GM19239 (cell line): ENCODE measurements around the gene LMAN1.
A peak's percentile ranks its signal among the peaks of the same experiment; 100 is the strongest.

Experiments used
- DNase-seq: peaks from one replicate; pipeline ENCODE4 v3.0.0; 2011; ENCODE audit warnings: low spot score; ENCODE audit not compliant: insufficient read length
- FAIRE-seq: peaks from 2 replicates; lab custom pipeline; 2011; peaks lifted over from hg19 to GRCh38; lab: Jason Lieb, UNC

The LMAN1 gene

GRCh38 chr18:59308248-59308937 lies 50.7 kb downstream of the LMAN1 start:
- no peak for FAIRE-seq
- DNase-seq, result peak; percentile 66

- DNase-seq (no peak), FAIRE-seq (no peak)
These were observed 52.4 kb downstream of the LMAN1 start for GRCh38 chr18:59306640-59307039.

- FAIRE-seq (no peak), DNase-seq (no peak)
These were observed 53.8 kb downstream of the LMAN1 start for GRCh38 chr18:59305295-59305694.

- FAIRE-seq, result no peak
- no peak for DNase-seq
These were observed 55.3 kb downstream of the LMAN1 start for GRCh38 chr18:59303656-59304195.

GRCh38 chr18:59303006-59303405 lies 56.1 kb downstream of the LMAN1 start:
- DNase-seq (no peak), FAIRE-seq (no peak)

- no peak for FAIRE-seq
- no peak for DNase-seq
These were observed 57.1 kb downstream of the LMAN1 start for GRCh38 chr18:59301929-59302328.

GRCh38 chr18:59300676-59301285 lies 58.3 kb downstream of the LMAN1 start:
- DNase-seq (no peak), FAIRE-seq (no peak)

- no peak for FAIRE-seq
- DNase-seq, result no peak
These were observed 60.2 kb downstream of the LMAN1 start for GRCh38 chr18:59298871-59299270.

GRCh38 chr18:59293317-59293716 lies 65.7 kb downstream of the LMAN1 start:
- FAIRE-seq (no peak), DNase-seq (no peak)

- no peak for FAIRE-seq
These were observed 72.7 kb downstream of the LMAN1 start for GRCh38 chr18:59286341-59286740.

GRCh38 chr18:59282341-59282740 lies 76.7 kb downstream of the LMAN1 start:
- no peak for FAIRE-seq
- no peak for DNase-seq

More at GRCh38 chr18:59286341-59286740, 72.7 kb downstream of the LMAN1 start:
- no peak for DNase-seq

- FAIRE-seq, result no peak
- no peak for DNase-seq
These were observed 79.3 kb downstream of the LMAN1 start for GRCh38 chr18:59279722-59280121.

- FAIRE-seq (no peak), DNase-seq (no peak)
These were observed 79.9 kb downstream of the LMAN1 start for GRCh38 chr18:59279193-59279592.

GRCh38 chr18:59278793-59279192 lies 80.3 kb downstream of the LMAN1 start:
- FAIRE-seq (no peak), DNase-seq (no peak)
